Transverse colon (tissue), 3 donors: ENCODE data around the gene CAPN5.

Source experiments
- EP300 ChIP-seq: sonication (generic); formaldehyde crosslinking; IDR thresholded peaks from one replicate; pipeline ENCODE4 v1.6.1; 2017; ENCODE audit warnings: antibody characterized with exemption, low read depth
- POLR2A ChIP-seq: fragments of 450-650 bp; IDR thresholded peaks from one replicate; pipeline ENCODE4 v1.6.1; 2016; ENCODE audit warnings: antibody characterized with exemption, mild to moderate bottlenecking, moderate library complexity
- TF ChIP-seq, protein P1 (sequence below), 5 experiments: fragments of 200-600 bp in 3 of 5; fragments of 450-650 bp in 2 of 5; sonication (generic) in 3 of 5; IDR thresholded peaks; 1 replicate in 2 of 5; 2 replicates in 3 of 5; pipeline ENCODE4 v1.5.1; 2016 to 2017; ENCODE audit warnings: antibody characterized with exemption in 5 of 5, inconsistent platforms in 3 of 5, mild to moderate bottlenecking in 2 of 5, moderate library complexity in 1 of 5

DNA sequence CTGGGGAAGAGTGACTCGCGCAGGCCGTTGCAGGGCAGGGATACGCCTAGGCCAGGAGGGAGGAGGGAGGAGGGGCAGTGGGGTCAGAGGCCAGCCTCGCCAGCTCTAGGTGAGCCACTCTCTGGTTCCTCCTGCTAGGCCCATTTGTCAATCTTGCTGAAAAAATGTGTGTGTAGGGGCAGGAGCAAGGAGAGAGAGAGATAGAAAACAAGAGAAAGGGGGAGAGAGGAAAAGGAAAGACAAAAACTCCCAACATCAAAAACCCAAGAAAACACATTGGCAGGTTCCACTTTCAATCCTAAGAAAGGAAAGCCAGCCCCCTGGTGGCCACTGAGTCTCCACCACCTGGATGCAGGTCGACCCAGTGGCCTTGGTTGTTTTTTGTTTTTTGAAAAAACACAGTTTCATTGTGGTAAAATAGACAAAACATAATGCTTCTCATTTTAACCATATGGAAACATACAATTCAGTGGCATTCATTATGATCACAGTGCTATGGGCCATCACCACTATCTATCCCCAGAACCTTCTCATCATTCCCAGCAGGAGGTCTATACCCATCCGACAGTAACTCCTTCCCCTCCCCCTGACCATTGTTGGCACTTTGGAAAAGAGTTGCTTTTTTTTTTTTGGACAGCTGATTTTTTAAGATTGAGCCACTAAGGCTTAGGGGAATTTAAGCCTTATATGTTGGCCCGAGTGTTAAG lies 46.8 kb downstream of the CAPN5 start:
- TF ChIP-seq, protein P1, sequence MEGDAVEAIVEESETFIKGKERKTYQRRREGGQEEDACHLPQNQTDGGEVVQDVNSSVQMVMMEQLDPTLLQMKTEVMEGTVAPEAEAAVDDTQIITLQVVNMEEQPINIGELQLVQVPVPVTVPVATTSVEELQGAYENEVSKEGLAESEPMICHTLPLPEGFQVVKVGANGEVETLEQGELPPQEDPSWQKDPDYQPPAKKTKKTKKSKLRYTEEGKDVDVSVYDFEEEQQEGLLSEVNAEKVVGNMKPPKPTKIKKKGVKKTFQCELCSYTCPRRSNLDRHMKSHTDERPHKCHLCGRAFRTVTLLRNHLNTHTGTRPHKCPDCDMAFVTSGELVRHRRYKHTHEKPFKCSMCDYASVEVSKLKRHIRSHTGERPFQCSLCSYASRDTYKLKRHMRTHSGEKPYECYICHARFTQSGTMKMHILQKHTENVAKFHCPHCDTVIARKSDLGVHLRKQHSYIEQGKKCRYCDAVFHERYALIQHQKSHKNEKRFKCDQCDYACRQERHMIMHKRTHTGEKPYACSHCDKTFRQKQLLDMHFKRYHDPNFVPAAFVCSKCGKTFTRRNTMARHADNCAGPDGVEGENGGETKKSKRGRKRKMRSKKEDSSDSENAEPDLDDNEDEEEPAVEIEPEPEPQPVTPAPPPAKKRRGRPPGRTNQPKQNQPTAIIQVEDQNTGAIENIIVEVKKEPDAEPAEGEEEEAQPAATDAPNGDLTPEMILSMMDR (IDR thresholded peaks at IDR 0.05) = peak; percentile 28 to 51 (median 40)
- no peak for TF ChIP-seq EP300
- TF ChIP-seq POLR2A = no peak
